DND-41 (cell line): ENCODE results near the gene SLC43A1.

ENCODE experiments used
- ATAC-seq: fragments of 200-7000 bp; cut with Tn5 transposase; 3 replicates; pipeline ENCODE4 v1.9.1; 2021; ENCODE audit warnings: low read depth; ENCODE audit not compliant: insufficient read depth
- DNase-seq: peaks from one replicate; pipeline ENCODE4 v3.0.0-alpha.2; 2020
- H2AFZ ChIP-seq: 2 replicates; pipeline ENCODE4 v1.6.0; 2012; ENCODE audit warnings: low read depth, low read length
- H3K27ac ChIP-seq: 2 replicates; pipeline ENCODE4 v1.5.1; 2012; ENCODE audit warnings: low read length, inconsistent platforms
- H3K27me3 ChIP-seq: fragments of 200-600 bp; sonication (generic); 2 replicates; pipeline ENCODE4 v1.6.0; 2012; ENCODE audit warnings: low read length, mild to moderate bottlenecking, inconsistent platforms; ENCODE audit not compliant: insufficient read depth, poor library complexity
- H3K36me3 ChIP-seq: 2 replicates; pipeline ENCODE4 v1.5.1; 2012; ENCODE audit warnings: low read length, inconsistent platforms; ENCODE audit not compliant: insufficient read depth
- H3K4me1 ChIP-seq: 2 replicates; pipeline ENCODE4 v1.5.1; 2012; ENCODE audit warnings: mild to moderate bottlenecking, low read length; ENCODE audit not compliant: insufficient read depth
- H3K4me2 ChIP-seq: 2 replicates; pipeline ENCODE4 v1.6.0; 2012; ENCODE audit warnings: mild to moderate bottlenecking, moderate library complexity, low read length, inconsistent platforms; ENCODE audit not compliant: insufficient read depth
- H3K4me3 ChIP-seq, 2 experiments: fragments of 200-600 bp in 1 of 2; shearing (Covaris generic) in 1 of 2; 2 replicates each; pipeline ENCODE4 v1.5.1; 2012 to 2016; ENCODE audit warnings: inconsistent platforms in 2 of 2, low read length in 2 of 2, mild to moderate bottlenecking in 2 of 2, low read depth in 1 of 2, moderate library complexity in 1 of 2
- H3K79me2 ChIP-seq: 2 replicates; pipeline ENCODE4 v1.6.0; 2012; ENCODE audit warnings: low read length, inconsistent platforms; ENCODE audit not compliant: insufficient read depth
- H3K9ac ChIP-seq: 2 replicates; pipeline ENCODE4 v1.6.0; 2012; ENCODE audit warnings: low read depth, mild to moderate bottlenecking, inconsistent platforms, low read length, moderate library complexity
- H3K9me3 ChIP-seq: 2 replicates; pipeline ENCODE4 v1.5.1; 2012; ENCODE audit warnings: low read length, moderate library complexity, mild to moderate bottlenecking, inconsistent platforms; ENCODE audit not compliant: insufficient read depth, severe bottlenecking
- H4K20me1 ChIP-seq: 2 replicates; pipeline ENCODE4 v1.6.0; 2012; ENCODE audit warnings: low read length; ENCODE audit not compliant: insufficient read depth
- CTCF ChIP-seq: IDR thresholded peaks from 2 replicates; pipeline ENCODE4 v1.5.1; 2012; ENCODE audit warnings: borderline replicate concordance, low read length, moderate library complexity, mild to moderate bottlenecking; ENCODE audit not compliant: poor library complexity, severe bottlenecking; ENCODE audit errors: extremely low read depth
- EZH2 ChIP-seq: IDR thresholded peaks from 3 replicates; pipeline ENCODE4 v1.6.1; 2012; ENCODE audit warnings: borderline replicate concordance, low read depth, mild to moderate bottlenecking, moderate library complexity, low read length, inconsistent platforms; ENCODE audit not compliant: severe bottlenecking

SLC43A1 gene

GRCh38 chr11:57546451-57546850 lies 30.9 kb upstream of the SLC43A1 start:
- no peaks in the 10 kb centered on the region for H3K79me2 ChIP-seq
- H2AFZ ChIP-seq = no peak overlapping the region
- no peak overlapping the region for H3K9ac ChIP-seq
- H3K9me3 ChIP-seq = no peaks in the 10 kb centered on the region
- ATAC-seq (no peak), DNase-seq (no peak)
- H3K4me3 ChIP-seq = no peak overlapping the region
- no peaks in the 10 kb centered on the region for H3K4me1 ChIP-seq
- TF ChIP-seq CTCF (no peak), EZH2 (no peak)
- no peak overlapping the region for H3K27ac ChIP-seq
- H3K27me3 ChIP-seq = no peaks in the 10 kb centered on the region
- H4K20me1 ChIP-seq = no peaks in the 10 kb centered on the region
- no peak overlapping the region for H3K4me2 ChIP-seq
- H3K36me3 ChIP-seq = peaks cover 46% of the 10 kb centered on the region

- Histone ChIP-seq H3K79me2 (no peaks in the 10 kb centered on the region), H2AFZ (no peak overlapping the region), H3K4me3 (no peak overlapping the region), H3K9me3 (no peaks in the 10 kb centered on the region), H3K36me3 (peaks cover 42% of the 10 kb centered on the region), H4K20me1 (no peaks in the 10 kb centered on the region), H3K4me1 (no peaks in the 10 kb centered on the region), H3K27ac (no peak overlapping the region), H3K27me3 (no peaks in the 10 kb centered on the region), H3K4me2 (no peak overlapping the region), H3K9ac (no peak overlapping the region)
- ATAC-seq (peak; percentile 8; the same call in 1 of the 3 replicates), DNase-seq (no peak)
- TF ChIP-seq EZH2 (no peak), CTCF (no peak)
Measured at GRCh38 chr11:57545883-57546282, 30.4 kb upstream of the SLC43A1 start.

- Histone ChIP-seq H2AFZ (no peak overlapping the region), H3K27ac (no peak overlapping the region), H3K79me2 (no peaks in the 10 kb centered on the region), H3K4me2 (no peak overlapping the region), H3K4me1 (no peaks in the 10 kb centered on the region), H3K36me3 (peaks cover 30% of the 10 kb centered on the region), H3K9me3 (no peaks in the 10 kb centered on the region), H3K27me3 (no peaks in the 10 kb centered on the region), H3K4me3 (no peak overlapping the region), H3K9ac (no peak overlapping the region), H4K20me1 (no peaks in the 10 kb centered on the region)
- ATAC-seq (no peak), DNase-seq (no peak)
- no peak for TF ChIP-seq EZH2
Measured at GRCh38 chr11:57544566-57544965, 29.1 kb upstream of the SLC43A1 start.

- H3K4me3 ChIP-seq = no peak overlapping the region
- no peaks in the 10 kb centered on the region for H4K20me1 ChIP-seq
- no peaks in the 10 kb centered on the region for H3K27me3 ChIP-seq
- no peak overlapping the region for H3K4me2 ChIP-seq
- DNase-seq = no peak
- no peak overlapping the region for H3K27ac ChIP-seq
- H3K9ac ChIP-seq = no peak overlapping the region
- no peaks in the 10 kb centered on the region for H3K9me3 ChIP-seq
- ATAC-seq = no peak
- H3K4me1 ChIP-seq = no peaks in the 10 kb centered on the region
- peaks cover 26% of the 10 kb centered on the region for H3K36me3 ChIP-seq
- no peaks in the 10 kb centered on the region for H3K79me2 ChIP-seq
- no peak overlapping the region for H2AFZ ChIP-seq
- TF ChIP-seq EZH2 (no peak), CTCF (no peak)
Measured at GRCh38 chr11:57543593-57543992, 28.1 kb upstream of the SLC43A1 start.
